SK-N-SH treated with all-trans-retinoic acid at 6 μM for 48 hours (cell line): ENCODE measurements around the gene HOXC13.

ENCODE experiments used
- ATAC-seq: fragments of 200-7000 bp; cut with Tn5 transposase; 3 replicates; pipeline ENCODE4 v1.9.1; 2020; ENCODE audit warnings: mild to moderate bottlenecking, moderate library complexity
- ARNTL ChIP-seq: fragments of 450-650 bp; formaldehyde crosslinking; IDR thresholded peaks from 2 replicates; pipeline ENCODE4 v1.5.0; 2020; ENCODE audit warnings: low read depth, mild to moderate bottlenecking, moderate library complexity, borderline replicate concordance
- CSDC2 ChIP-seq: fragments of 250-450 bp; sonication (Bioruptor Pico); IDR thresholded peaks from 2 replicates; pipeline ENCODE4 v1.5.0; 2020; ENCODE audit warnings: mild to moderate bottlenecking, moderate library complexity
- ESRRG ChIP-seq: fragments of 250-450 bp; sonication (Bioruptor Pico); IDR thresholded peaks from 2 replicates; pipeline ENCODE4 v1.6.1; 2021; ENCODE audit warnings: mild to moderate bottlenecking
- ISL1 ChIP-seq: fragments of 250-450 bp; sonication (Bioruptor Pico); IDR thresholded peaks from 2 replicates; pipeline ENCODE4 v2.1.2; 2022; ENCODE audit warnings: mild to moderate bottlenecking, moderate library complexity
- OSR1 ChIP-seq: fragments of 250-450 bp; sonication (Bioruptor Pico); IDR thresholded peaks from 2 replicates; pipeline ENCODE4 v1.8.0; 2022; ENCODE audit warnings: moderate library complexity, mild to moderate bottlenecking, inconsistent platforms
- PPARA ChIP-seq: fragments of 250-450 bp; sonication (Bioruptor Pico); IDR thresholded peaks from 2 replicates; pipeline ENCODE4 v1.5.0; 2020; ENCODE audit warnings: mild to moderate bottlenecking, borderline replicate concordance
- RARB ChIP-seq: fragments of 250-450 bp; sonication (Bioruptor Pico); IDR thresholded peaks from 2 replicates; pipeline ENCODE4 v1.8.0; 2021; ENCODE audit warnings: mild to moderate bottlenecking, moderate library complexity
- SNAI2 ChIP-seq: fragments of 250-450 bp; sonication (Bioruptor Pico); IDR thresholded peaks from 2 replicates; pipeline ENCODE4 v1.5.0; 2020; ENCODE audit warnings: mild to moderate bottlenecking, moderate library complexity
- TCF4 ChIP-seq: fragments of 250-450 bp; sonication (Bioruptor Pico); IDR thresholded peaks from 2 replicates; pipeline ENCODE4 v1.8.0; 2021; ENCODE audit warnings: mild to moderate bottlenecking, moderate library complexity, borderline replicate concordance
- TOX ChIP-seq: fragments of 250-450 bp; sonication (Bioruptor Pico); IDR thresholded peaks from 2 replicates; pipeline ENCODE4 v1.8.0; 2021; ENCODE audit warnings: mild to moderate bottlenecking, moderate library complexity, borderline replicate concordance
- ZC3H10 ChIP-seq: fragments of 250-450 bp; sonication (Bioruptor Pico); IDR thresholded peaks from 2 replicates; pipeline ENCODE4 v1.5.1; 2021; ENCODE audit warnings: mild to moderate bottlenecking, moderate library complexity
- ZFP3 ChIP-seq: fragments of 250-450 bp; sonication (Bioruptor Pico); IDR thresholded peaks from 2 replicates; pipeline ENCODE4 v1.5.0; 2020; ENCODE audit warnings: mild to moderate bottlenecking, moderate library complexity
- ZFP30 ChIP-seq: fragments of 450-650 bp; formaldehyde crosslinking; IDR thresholded peaks from 2 replicates; pipeline ENCODE4 v1.5.0; 2022; ENCODE audit warnings: mild to moderate bottlenecking, moderate library complexity
- ZNF565 ChIP-seq: fragments of 450-650 bp; formaldehyde crosslinking; conservative IDR thresholded peaks from 2 replicates; pipeline ENCODE4 v1.5.0; 2020; ENCODE audit warnings: low read depth, mild to moderate bottlenecking, moderate library complexity
- ZNF70 ChIP-seq: fragments of 450-650 bp; formaldehyde crosslinking; IDR thresholded peaks from 2 replicates; pipeline ENCODE4 v1.5.0; 2020; ENCODE audit warnings: mild to moderate bottlenecking, moderate library complexity
- ZNF8 ChIP-seq: fragments of 450-650 bp; formaldehyde crosslinking; IDR thresholded peaks from 2 replicates; pipeline ENCODE4 v1.5.0; 2020; ENCODE audit warnings: mild to moderate bottlenecking, moderate library complexity
- TF ChIP-seq, protein P1 (sequence below): fragments of 250-450 bp; sonication (Bioruptor Pico); IDR thresholded peaks from 2 replicates; pipeline ENCODE4 v1.5.0; 2020; ENCODE audit warnings: mild to moderate bottlenecking, moderate library complexity
- TF ChIP-seq, protein P2 (sequence below): fragments of 250-450 bp; sonication (Bioruptor Pico); IDR thresholded peaks from 2 replicates; pipeline ENCODE4 v1.8.0; 2021; ENCODE audit warnings: low read depth, mild to moderate bottlenecking, moderate library complexity, borderline replicate concordance
- TF ChIP-seq, protein P3 (sequence below): fragments of 250-450 bp; sonication (Bioruptor Pico); IDR thresholded peaks from 2 replicates; pipeline ENCODE4 v1.5.1; 2020; ENCODE audit warnings: low read depth, mild to moderate bottlenecking, moderate library complexity
- TF ChIP-seq, protein P4 (sequence below): fragments of 250-450 bp; sonication (Bioruptor Pico); IDR thresholded peaks from 2 replicates; pipeline ENCODE4 v1.8.0; 2020; ENCODE audit warnings: mild to moderate bottlenecking, moderate library complexity, borderline replicate concordance

The HOXC13 gene

DNA sequence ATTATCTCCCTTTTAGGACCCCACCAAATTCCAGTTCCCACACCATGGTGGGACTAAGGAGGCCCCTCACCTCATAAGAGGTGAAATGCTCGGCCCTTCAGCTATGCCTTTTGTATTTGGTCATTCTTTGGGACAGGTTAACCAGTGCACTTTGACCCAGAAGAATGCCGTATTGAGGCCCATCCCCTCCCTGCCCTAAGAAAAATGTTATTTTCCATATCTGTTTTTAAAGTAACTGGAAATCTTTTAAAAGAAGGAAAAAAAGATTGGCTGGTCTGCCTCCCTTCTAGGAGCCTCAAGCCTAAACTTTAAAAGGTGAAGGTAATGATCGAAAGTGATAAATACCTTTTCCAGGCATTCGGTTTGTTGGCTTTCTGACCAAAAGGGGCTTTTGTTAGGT is 5.7 kb upstream of the HOXC13 start:
- ATAC-seq, result no peak
- TF ChIP-seq TCF4 (CRISPR knock-in tag) (no peak), CSDC2 (CRISPR knock-in tag) (no peak), PPARA (CRISPR knock-in tag) (no peak), ZNF70 (no peak)

DNA sequence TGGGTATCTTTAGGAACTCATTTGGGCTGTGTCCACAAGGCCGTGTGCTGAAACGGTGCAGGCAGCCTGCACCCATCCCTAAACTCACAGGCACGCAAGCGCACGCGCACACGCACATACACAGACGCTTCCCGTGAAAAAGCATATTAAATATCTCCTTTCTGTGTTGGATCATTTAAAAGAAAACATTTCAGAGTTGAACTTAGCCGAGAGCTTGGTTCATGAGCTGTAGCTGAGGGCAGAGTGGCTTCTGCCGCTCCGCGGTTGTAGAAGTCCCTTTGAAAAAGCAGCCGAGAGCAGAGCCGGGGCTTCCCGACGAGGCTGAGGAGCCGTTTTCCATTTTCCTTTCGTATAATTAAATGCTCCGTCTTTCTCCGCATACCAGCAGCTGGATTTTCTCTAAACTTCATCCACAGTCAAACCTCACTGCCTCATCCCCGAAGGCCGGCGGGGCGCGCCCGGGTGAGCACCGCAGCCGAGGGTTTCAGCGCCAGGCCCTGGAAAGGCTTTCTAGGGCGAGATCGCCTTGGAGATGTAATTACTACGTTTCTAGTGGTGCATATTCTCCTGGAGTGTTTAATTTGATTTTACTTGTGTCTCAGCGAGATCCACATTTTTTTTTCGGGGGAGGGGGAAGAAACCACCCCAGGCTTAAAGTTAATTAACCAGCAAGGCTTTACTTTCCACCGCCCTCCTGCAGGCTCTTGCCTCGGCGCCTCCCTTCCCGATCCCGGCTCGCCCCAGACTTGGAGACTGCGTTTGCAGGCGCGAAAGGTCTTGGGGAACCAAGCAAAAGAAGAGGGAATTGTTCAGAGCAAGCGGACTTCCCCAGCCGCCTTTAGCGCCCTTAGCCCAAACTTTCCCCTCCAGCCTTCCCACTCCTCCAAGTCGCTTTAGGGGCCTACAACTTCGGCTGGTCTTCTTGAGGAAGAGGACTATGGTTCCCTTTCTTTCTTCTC is 3.0 kb upstream of the HOXC13 start:
- ATAC-seq, result peak; percentile 35
- TF ChIP-seq, protein P1, sequence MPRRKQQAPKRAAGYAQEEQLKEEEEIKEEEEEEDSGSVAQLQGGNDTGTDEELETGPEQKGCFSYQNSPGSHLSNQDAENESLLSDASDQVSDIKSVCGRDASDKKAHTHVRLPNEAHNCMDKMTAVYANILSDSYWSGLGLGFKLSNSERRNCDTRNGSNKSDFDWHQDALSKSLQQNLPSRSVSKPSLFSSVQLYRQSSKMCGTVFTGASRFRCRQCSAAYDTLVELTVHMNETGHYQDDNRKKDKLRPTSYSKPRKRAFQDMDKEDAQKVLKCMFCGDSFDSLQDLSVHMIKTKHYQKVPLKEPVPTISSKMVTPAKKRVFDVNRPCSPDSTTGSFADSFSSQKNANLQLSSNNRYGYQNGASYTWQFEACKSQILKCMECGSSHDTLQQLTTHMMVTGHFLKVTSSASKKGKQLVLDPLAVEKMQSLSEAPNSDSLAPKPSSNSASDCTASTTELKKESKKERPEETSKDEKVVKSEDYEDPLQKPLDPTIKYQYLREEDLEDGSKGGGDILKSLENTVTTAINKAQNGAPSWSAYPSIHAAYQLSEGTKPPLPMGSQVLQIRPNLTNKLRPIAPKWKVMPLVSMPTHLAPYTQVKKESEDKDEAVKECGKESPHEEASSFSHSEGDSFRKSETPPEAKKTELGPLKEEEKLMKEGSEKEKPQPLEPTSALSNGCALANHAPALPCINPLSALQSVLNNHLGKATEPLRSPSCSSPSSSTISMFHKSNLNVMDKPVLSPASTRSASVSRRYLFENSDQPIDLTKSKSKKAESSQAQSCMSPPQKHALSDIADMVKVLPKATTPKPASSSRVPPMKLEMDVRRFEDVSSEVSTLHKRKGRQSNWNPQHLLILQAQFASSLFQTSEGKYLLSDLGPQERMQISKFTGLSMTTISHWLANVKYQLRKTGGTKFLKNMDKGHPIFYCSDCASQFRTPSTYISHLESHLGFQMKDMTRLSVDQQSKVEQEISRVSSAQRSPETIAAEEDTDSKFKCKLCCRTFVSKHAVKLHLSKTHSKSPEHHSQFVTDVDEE (CRISPR knock-in tag), result no peak
- TF ChIP-seq, protein P2, sequence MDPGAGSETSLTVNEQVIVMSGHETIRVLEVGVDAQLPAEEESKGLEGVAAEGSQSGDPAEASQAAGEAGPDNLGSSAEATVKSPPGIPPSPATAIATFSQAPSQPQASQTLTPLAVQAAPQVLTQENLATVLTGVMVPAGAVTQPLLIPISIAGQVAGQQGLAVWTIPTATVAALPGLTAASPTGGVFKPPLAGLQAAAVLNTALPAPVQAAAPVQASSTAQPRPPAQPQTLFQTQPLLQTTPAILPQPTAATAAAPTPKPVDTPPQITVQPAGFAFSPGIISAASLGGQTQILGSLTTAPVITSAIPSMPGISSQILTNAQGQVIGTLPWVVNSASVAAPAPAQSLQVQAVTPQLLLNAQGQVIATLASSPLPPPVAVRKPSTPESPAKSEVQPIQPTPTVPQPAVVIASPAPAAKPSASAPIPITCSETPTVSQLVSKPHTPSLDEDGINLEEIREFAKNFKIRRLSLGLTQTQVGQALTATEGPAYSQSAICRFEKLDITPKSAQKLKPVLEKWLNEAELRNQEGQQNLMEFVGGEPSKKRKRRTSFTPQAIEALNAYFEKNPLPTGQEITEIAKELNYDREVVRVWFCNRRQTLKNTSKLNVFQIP (CRISPR knock-in tag), result no peak
- TF ChIP-seq TCF4 (CRISPR knock-in tag) (no peak), ARNTL (CRISPR knock-in tag) (no peak), ZNF8 (CRISPR knock-in tag) (no peak), OSR1 (CRISPR knock-in tag) (no peak), ZC3H10 (CRISPR knock-in tag) (no peak), SNAI2 (CRISPR knock-in tag) (no peak), ZNF565 (CRISPR knock-in tag) (no peak), ZFP3 (CRISPR knock-in tag) (no peak), ISL1 (no peak), TOX (CRISPR knock-in tag) (no peak), PPARA (CRISPR knock-in tag) (no peak)
- TF ChIP-seq, protein P3, sequence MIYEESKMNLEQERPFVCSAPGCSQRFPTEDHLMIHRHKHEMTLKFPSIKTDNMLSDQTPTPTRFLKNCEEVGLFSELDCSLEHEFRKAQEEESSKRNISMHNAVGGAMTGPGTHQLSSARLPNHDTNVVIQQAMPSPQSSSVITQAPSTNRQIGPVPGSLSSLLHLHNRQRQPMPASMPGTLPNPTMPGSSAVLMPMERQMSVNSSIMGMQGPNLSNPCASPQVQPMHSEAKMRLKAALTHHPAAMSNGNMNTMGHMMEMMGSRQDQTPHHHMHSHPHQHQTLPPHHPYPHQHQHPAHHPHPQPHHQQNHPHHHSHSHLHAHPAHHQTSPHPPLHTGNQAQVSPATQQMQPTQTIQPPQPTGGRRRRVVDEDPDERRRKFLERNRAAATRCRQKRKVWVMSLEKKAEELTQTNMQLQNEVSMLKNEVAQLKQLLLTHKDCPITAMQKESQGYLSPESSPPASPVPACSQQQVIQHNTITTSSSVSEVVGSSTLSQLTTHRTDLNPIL (CRISPR knock-in tag), result no peak

DNA sequence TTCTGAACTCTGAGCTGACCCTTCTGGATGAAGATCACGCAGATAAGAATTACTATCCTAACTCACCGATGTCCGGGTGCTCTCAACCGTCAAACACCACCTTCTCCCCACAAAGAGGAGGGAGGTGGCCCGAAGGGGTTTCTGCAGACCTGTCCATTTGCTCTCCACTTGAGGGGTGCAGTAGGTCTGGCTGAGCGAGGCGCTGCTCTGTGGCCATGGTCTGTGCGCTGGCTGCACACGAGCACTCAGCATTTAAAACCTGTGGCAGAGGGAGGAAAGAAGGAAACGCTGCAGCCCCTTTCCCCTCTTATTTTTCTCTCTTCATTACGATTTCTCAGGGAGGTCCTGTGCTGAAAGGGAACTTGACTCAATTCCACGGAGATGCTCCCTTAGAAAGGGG is 1.5 kb upstream of the HOXC13 start:
- ATAC-seq, result no peak
- TF ChIP-seq CSDC2 (CRISPR knock-in tag) (no peak), ESRRG (no peak)

DNA sequence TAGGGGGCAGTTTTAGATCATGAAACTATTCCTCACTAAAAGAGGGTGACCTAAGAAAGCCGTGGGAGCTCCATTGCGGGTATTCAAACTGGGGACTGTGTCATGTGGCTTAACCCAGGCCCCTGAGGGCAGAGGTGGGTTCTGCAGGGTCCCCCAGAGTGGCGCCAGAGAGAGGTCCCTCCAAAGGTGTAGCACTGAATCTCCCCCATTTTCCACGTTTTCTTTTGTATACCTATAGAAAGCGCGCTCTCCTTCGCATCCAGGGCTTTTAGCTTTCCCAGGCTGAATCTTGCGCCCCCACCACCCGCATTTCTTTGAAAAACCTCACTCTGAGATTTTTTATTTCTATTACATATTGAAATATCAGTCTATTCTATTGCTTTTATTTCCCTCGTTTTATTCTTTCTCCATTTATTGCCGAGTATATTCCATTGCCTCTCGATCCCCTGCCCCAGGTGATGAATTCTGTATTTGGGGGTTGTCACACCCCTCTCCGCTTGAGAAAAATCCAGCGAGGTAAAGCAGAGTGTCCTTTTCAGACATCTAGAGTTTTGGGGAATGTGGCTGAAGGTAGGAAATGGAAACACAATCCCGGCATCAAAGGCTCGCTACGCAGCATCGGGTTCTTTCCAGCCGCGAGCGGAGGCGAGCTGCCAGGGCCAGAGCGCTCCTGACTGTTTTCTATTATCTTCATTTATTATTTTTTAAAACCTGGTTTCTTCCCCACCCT is 870 bp upstream of the HOXC13 start:
- no peak for ATAC-seq
- TF ChIP-seq RARB (CRISPR knock-in tag), result no peak
- TF ChIP-seq ARNTL (CRISPR knock-in tag), result no peak
- TF ChIP-seq, protein P4, sequence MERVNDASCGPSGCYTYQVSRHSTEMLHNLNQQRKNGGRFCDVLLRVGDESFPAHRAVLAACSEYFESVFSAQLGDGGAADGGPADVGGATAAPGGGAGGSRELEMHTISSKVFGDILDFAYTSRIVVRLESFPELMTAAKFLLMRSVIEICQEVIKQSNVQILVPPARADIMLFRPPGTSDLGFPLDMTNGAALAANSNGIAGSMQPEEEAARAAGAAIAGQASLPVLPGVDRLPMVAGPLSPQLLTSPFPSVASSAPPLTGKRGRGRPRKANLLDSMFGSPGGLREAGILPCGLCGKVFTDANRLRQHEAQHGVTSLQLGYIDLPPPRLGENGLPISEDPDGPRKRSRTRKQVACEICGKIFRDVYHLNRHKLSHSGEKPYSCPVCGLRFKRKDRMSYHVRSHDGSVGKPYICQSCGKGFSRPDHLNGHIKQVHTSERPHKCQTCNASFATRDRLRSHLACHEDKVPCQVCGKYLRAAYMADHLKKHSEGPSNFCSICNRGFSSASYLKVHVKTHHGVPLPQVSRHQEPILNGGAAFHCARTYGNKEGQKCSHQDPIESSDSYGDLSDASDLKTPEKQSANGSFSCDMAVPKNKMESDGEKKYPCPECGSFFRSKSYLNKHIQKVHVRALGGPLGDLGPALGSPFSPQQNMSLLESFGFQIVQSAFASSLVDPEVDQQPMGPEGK, result no peak
- no peak for TF ChIP-seq ZNF70
- no peak for TF ChIP-seq ISL1
- no peak for TF ChIP-seq ZNF8 (CRISPR knock-in tag)
- no peak for TF ChIP-seq ESRRG
- TF ChIP-seq TCF4 (CRISPR knock-in tag), result no peak
- no peak for TF ChIP-seq ZFP30
- TF ChIP-seq TOX (CRISPR knock-in tag), result no peak
- TF ChIP-seq PPARA (CRISPR knock-in tag), result no peak
